ENCODE results near the gene ZNRF4. TPM values are rescaled to one million over a fixed set of nuclear protein-coding genes. Genes with fewer than 3 reads are reported as not detected.

ZNRF4 gene, protein sequence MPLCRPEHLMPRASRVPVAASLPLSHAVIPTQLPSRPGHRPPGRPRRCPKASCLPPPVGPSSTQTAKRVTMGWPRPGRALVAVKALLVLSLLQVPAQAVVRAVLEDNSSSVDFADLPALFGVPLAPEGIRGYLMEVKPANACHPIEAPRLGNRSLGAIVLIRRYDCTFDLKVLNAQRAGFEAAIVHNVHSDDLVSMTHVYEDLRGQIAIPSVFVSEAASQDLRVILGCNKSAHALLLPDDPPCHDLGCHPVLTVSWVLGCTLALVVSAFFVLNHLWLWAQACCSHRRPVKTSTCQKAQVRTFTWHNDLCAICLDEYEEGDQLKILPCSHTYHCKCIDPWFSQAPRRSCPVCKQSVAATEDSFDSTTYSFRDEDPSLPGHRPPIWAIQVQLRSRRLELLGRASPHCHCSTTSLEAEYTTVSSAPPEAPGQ
- not detected in 2 replicates for total RNA-seq

DNA sequence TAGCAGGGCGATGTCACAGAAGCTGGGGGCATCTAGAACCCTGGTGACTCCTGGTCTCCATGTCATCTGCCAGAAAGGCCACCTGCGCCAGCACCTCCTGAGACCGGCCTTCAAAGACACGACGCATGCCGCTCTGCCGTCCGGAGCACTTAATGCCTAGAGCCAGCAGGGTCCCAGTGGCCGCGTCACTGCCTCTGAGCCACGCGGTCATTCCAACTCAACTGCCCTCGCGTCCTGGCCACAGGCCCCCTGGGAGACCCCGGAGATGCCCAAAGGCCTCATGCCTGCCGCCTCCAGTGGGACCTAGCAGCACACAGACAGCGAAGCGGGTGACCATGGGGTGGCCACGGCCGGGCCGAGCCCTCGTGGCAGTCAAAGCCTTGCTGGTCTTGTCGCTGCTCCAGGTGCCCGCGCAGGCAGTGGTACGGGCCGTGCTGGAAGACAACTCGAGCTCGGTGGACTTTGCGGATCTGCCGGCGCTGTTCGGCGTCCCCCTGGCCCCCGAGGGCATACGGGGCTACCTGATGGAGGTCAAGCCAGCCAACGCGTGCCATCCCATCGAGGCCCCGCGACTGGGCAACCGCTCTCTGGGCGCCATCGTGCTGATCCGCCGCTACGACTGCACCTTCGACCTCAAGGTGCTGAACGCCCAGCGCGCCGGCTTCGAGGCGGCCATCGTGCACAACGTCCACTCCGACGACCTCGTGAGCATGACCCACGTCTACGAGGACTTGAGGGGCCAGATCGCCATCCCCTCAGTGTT, at the start of gene ZNRF4:
TSS of gene ZNRF4 (plus strand) at position 51 of the 763 bp plus-strand sequence. CDS start at position 126, 75 bp downstream.

Other genes with a start within 250 kb of the ZNRF4 start
- gene PTPRS, start 114.6 kb upstream of the ZNRF4 start, total RNA-seq, result 13.7 and 46.2 TPM in 2 replicates
- 6.9 and 14.0 TPM in 2 replicates for gene TINCR, start 112.5 kb downstream of the ZNRF4 start, total RNA-seq
- 31.8 and 41.9 TPM in 2 replicates for gene SAFB2, start 167.4 kb downstream of the ZNRF4 start, total RNA-seq
- 71.1 and 97.0 TPM in 2 replicates for gene SAFB, start 167.7 kb downstream of the ZNRF4 start, total RNA-seq
- gene MICOS13, start 225.1 kb downstream of the ZNRF4 start, total RNA-seq, result 16.6 and 30.8 TPM in 2 replicates
- 5.1 and 10.4 TPM in 2 replicates for gene HSD11B1L, start 225.6 kb downstream of the ZNRF4 start, total RNA-seq
- gene RPL36, start 234.9 kb downstream of the ZNRF4 start, total RNA-seq, result 351 and 752 TPM in 2 replicates

All from nasal cavity respiratory epithelium epithelial cell of viscerocranial mucosa (primary cell).